ENCODE data around the gene AP2M1. TPM values are rescaled to one million over a fixed set of nuclear protein-coding genes. Genes with fewer than 3 reads are reported as not detected.

The AP2M1 gene
- polyA plus RNA-seq, 1 of the 3 experiments (the other 2 are of a cell fraction): 759 TPM

GRCh38 chr3:184222521-184222920 is 47.9 kb downstream of the AP2M1 start:
- WGBS (ENCODE audit: low lambda C conversion rate): 55% methylated on average over 3 of the region's 3 CpGs
- ChIA-PET POLR2A (no interaction called here), CTCF (no interaction called here)
- Histone ChIP-seq H3K4me2 (no peak overlapping the region), H4K20me1 (ENCODE audit: insufficient read depth) (no peaks in the 10 kb centered on the region), H3K27ac (ENCODE audit: low read depth in 2 of 2, low read length in 1 of 2) (no peak overlapping the region), H3K4me1 (ENCODE audit: control insufficient read depth in 1 of 2, insufficient read depth in 2 of 2, low read depth in 1 of 2, low read length in 1 of 2) (no peaks in the 10 kb centered on the region), H3F3A (replicated peaks; ENCODE audit: insufficient read depth) (no peaks in the 10 kb centered on the region), H3K36me3 (replicated peaks in 1 of 2; ENCODE audit: control insufficient read depth in 1 of 2, insufficient read depth in 2 of 2, low read length in 1 of 2) (no peaks in the 10 kb centered on the region), H3K27me3 (ENCODE audit: insufficient read depth) (no peaks in the 10 kb centered on the region; the same call in 1 of the 2 replicates), H3K9me2 (no peaks in the 10 kb centered on the region), H3K79me2 (ENCODE audit: insufficient read depth) (no peaks in the 10 kb centered on the region), H3K9me3 (no peaks in the 10 kb centered on the region), H2AFZ (ENCODE audit: low read depth) (no peak overlapping the region), H3K9ac (no peak overlapping the region), H3K4me3 (ENCODE audit: low read depth in 2 of 2, low read length in 1 of 2) (no peak overlapping the region)
- DNase-seq: no peak
- TF ChIP-seq RFX5 (IDR thresholded peaks at IDR 0.05; ENCODE audit: low read length) (no peak), EZH2phosphoT487 (IDR thresholded peaks at IDR 0.05; ENCODE audit: borderline replicate concordance, low read depth) (no peak), YY1 (IDR thresholded peaks at IDR 0.05; ENCODE audit: low read depth) (no peak), SMC3 (IDR thresholded peaks at IDR 0.05; ENCODE audit: low read depth, low read length) (no peak), MEF2A (IDR thresholded peaks at IDR 0.05; ENCODE audit: borderline replicate concordance, low read depth) (no peak), FOSL2 (IDR thresholded peaks at IDR 0.05; ENCODE audit: borderline replicate concordance, low read depth) (no peak), TAF1 (IDR thresholded peaks at IDR 0.05; ENCODE audit: borderline replicate concordance, low read depth, low read length) (no peak)

GRCh38 chr3:184223946-184224345 is 49.3 kb downstream of the AP2M1 start:
- TF ChIP-seq MEF2A (IDR thresholded peaks at IDR 0.05; ENCODE audit: borderline replicate concordance, low read depth): no peak
- no peak for TF ChIP-seq MXI1 (IDR thresholded peaks at IDR 0.05; ENCODE audit: low read depth, low read length)
- no peak for TF ChIP-seq NRF1 (IDR thresholded peaks at IDR 0.05; ENCODE audit: low read depth, low read length)
- no peak for TF ChIP-seq CHD2 (IDR thresholded peaks at IDR 0.05; ENCODE audit: low read length, partially characterized antibody)
- TF ChIP-seq TCF12 (IDR thresholded peaks at IDR 0.05): no peak
- TF ChIP-seq GABPA (IDR thresholded peaks at IDR 0.05; ENCODE audit: low read depth): no peak
- TF ChIP-seq ELF1 (IDR thresholded peaks at IDR 0.05): no peak
- no peak for TF ChIP-seq JUND (IDR thresholded peaks at IDR 0.05)
- TF ChIP-seq TAF1 (IDR thresholded peaks at IDR 0.05; ENCODE audit: borderline replicate concordance, low read depth, low read length): no peak
- no peak for TF ChIP-seq SMC3 (IDR thresholded peaks at IDR 0.05; ENCODE audit: low read depth, low read length)
- TF ChIP-seq CTCF (IDR thresholded peaks at IDR 0.05): no peak
- TF ChIP-seq RFX5 (IDR thresholded peaks at IDR 0.05; ENCODE audit: low read length): no peak
- TF ChIP-seq PBX3 (IDR thresholded peaks at IDR 0.05): no peak
- TF ChIP-seq IRF3 (IDR thresholded peaks at IDR 0.05; ENCODE audit: low read depth, low read length): no peak
- TF ChIP-seq NFIC (IDR thresholded peaks at IDR 0.05; ENCODE audit: borderline replicate concordance): no peak
- no peak for TF ChIP-seq EZH2phosphoT487 (IDR thresholded peaks at IDR 0.05; ENCODE audit: borderline replicate concordance, low read depth)
- no peak for TF ChIP-seq EP300 (IDR thresholded peaks at IDR 0.05; ENCODE audit: borderline replicate concordance in 1 of 2, low read depth in 1 of 2, low read length in 1 of 2)
- Histone ChIP-seq H3K4me2 (no peak overlapping the region), H4K20me1 (ENCODE audit: insufficient read depth) (no peaks in the 10 kb centered on the region), H3K27ac (ENCODE audit: low read depth in 2 of 2, low read length in 1 of 2) (no peak overlapping the region), H3K4me3 (ENCODE audit: low read depth in 2 of 2, low read length in 1 of 2) (no peak overlapping the region), H3K27me3 (ENCODE audit: insufficient read depth) (no peaks in the 10 kb centered on the region; the same call in 1 of the 2 replicates), H3F3A (replicated peaks; ENCODE audit: insufficient read depth) (no peaks in the 10 kb centered on the region), H2AFZ (ENCODE audit: low read depth) (no peak overlapping the region), H3K79me2 (ENCODE audit: insufficient read depth) (no peaks in the 10 kb centered on the region), H3K9me3 (no peaks in the 10 kb centered on the region), H3K9ac (no peak overlapping the region), H3K36me3 (replicated peaks in 1 of 2; ENCODE audit: control insufficient read depth in 1 of 2, insufficient read depth in 2 of 2, low read length in 1 of 2) (no peaks in the 10 kb centered on the region), H3K9me2 (no peaks in the 10 kb centered on the region), H3K4me1 (ENCODE audit: control insufficient read depth in 1 of 2, insufficient read depth in 2 of 2, low read depth in 1 of 2, low read length in 1 of 2) (peaks cover 0 to 3% of the 10 kb centered on the region in 2 experiments; a peak in 1 of 4 replicates)
- ChIA-PET CTCF (interaction anchor here (1.3 kb wide), 1 partner anchor 26 kb away, joined by 3 read pairs; the partner anchor contains the start of gene EEF1AKMT4), POLR2A (no interaction called here)
- WGBS (ENCODE audit: low lambda C conversion rate): 56% methylated on average over 3 of the region's 3 CpGs
- DNase-seq: no peak

Measured in SK-N-SH (cell line).